ENCODE measurements around the gene KCNQ1. TPM values are rescaled to one million over a fixed set of nuclear protein-coding genes. Genes with fewer than 3 reads are reported as not detected.

Gene KCNQ1
- polyA plus RNA-seq, 1 of the 3 experiments (the other 2 are of a cell fraction), result 0.05 TPM

- H3K36me3 ChIP-seq (replicated peaks in 1 of 2; ENCODE audit: control insufficient read depth in 1 of 2, insufficient read depth in 2 of 2, low read length in 1 of 2), result no peaks in the 10 kb centered on the region
- TF ChIP-seq PBX3 (IDR thresholded peaks at IDR 0.05) (no peak), FOXJ3 (CRISPR knock-in tag; IDR thresholded peaks at IDR 0.05) (no peak), SMC3 (IDR thresholded peaks at IDR 0.05; ENCODE audit: low read depth, low read length) (no peak), FOSL2 (IDR thresholded peaks at IDR 0.05; ENCODE audit: borderline replicate concordance, low read depth) (no peak), MEF2A (IDR thresholded peaks at IDR 0.05; ENCODE audit: borderline replicate concordance, low read depth) (no peak), RAD21 (IDR thresholded peaks at IDR 0.05; ENCODE audit: low read length) (no peak), ELF1 (IDR thresholded peaks at IDR 0.05) (no peak), SIN3A (IDR thresholded peaks at IDR 0.05; ENCODE audit: borderline replicate concordance, low read depth, low read length) (no peak)
- no peaks in the 10 kb centered on the region for H3K27me3 ChIP-seq (ENCODE audit: insufficient read depth)
- peaks cover 0 to 25% of the 10 kb centered on the region in 2 experiments; a peak in 1 of 4 replicates for H3K4me1 ChIP-seq (ENCODE audit: control insufficient read depth in 1 of 2, insufficient read depth in 2 of 2, low read depth in 1 of 2, low read length in 1 of 2)
- H3K79me2 ChIP-seq (ENCODE audit: insufficient read depth), result no peaks in the 10 kb centered on the region
- H3K9me2 ChIP-seq, result no peaks in the 10 kb centered on the region
- H2AFZ ChIP-seq (ENCODE audit: low read depth), result no peak overlapping the region
- no peak overlapping the region for H3K9ac ChIP-seq
- no peaks in the 10 kb centered on the region for H4K20me1 ChIP-seq (ENCODE audit: insufficient read depth)
- CTCF ChIA-PET, result interaction anchor here (0.7 to 1.4 kb wide), 3 partner anchors 165 to 193 kb away, joined by 3 to 6 read pairs (median 3); no protein-coding TSS in a partner anchor
- no peak overlapping the region for H3K4me3 ChIP-seq (ENCODE audit: low read depth in 2 of 2, low read length in 1 of 2)
- DNase-seq, result no peak
- no peaks in the 10 kb centered on the region for H3K9me3 ChIP-seq
- H3K4me2 ChIP-seq, result no peak overlapping the region
- H3K27ac ChIP-seq (ENCODE audit: low read depth in 2 of 2, low read length in 1 of 2), result no peak overlapping the region
- no peaks in the 10 kb centered on the region for H3F3A ChIP-seq (replicated peaks; ENCODE audit: insufficient read depth)
- WGBS (ENCODE audit: low lambda C conversion rate), result 58% methylated on average over 16 of the region's 20 CpGs
- POLR2A ChIA-PET, result interaction anchor here (1.4 kb wide), 1 partner anchor 10 kb away, joined by 3 read pairs; no protein-coding TSS in a partner anchor
Observed at GRCh38 chr11:2724653-2725367, 280.0 kb downstream of the KCNQ1 start.

GRCh38 chr11:2725368-2726300 lies 280.8 kb downstream of the KCNQ1 start:
- Histone ChIP-seq H3K4me3 (ENCODE audit: low read depth in 2 of 2, low read length in 1 of 2) (no peak overlapping the region), H3K4me2 (no peak overlapping the region), H2AFZ (ENCODE audit: low read depth) (no peak overlapping the region), H3K9me2 (no peaks in the 10 kb centered on the region), H3F3A (replicated peaks; ENCODE audit: insufficient read depth) (no peaks in the 10 kb centered on the region), H3K9me3 (no peaks in the 10 kb centered on the region), H3K27me3 (ENCODE audit: insufficient read depth) (no peaks in the 10 kb centered on the region), H3K4me1 (ENCODE audit: control insufficient read depth in 1 of 2, insufficient read depth in 2 of 2, low read depth in 1 of 2, low read length in 1 of 2) (peaks cover 0 to 34% of the 10 kb centered on the region in 2 experiments; a peak in 1 of 4 replicates), H3K79me2 (ENCODE audit: insufficient read depth) (no peaks in the 10 kb centered on the region), H3K9ac (no peak overlapping the region), H3K36me3 (replicated peaks in 1 of 2; ENCODE audit: control insufficient read depth in 1 of 2, insufficient read depth in 2 of 2, low read length in 1 of 2) (no peaks in the 10 kb centered on the region), H3K27ac (ENCODE audit: low read depth in 2 of 2, low read length in 1 of 2) (no peak overlapping the region), H4K20me1 (ENCODE audit: insufficient read depth) (no peaks in the 10 kb centered on the region)
- ChIA-PET CTCF (interaction anchor here (0.7 to 3.4 kb wide), 5 partner anchors 8 to 193 kb away, joined by 3 to 10 read pairs (median 5); partner anchors contain the start of gene CDKN1C), POLR2A (interaction anchor here (1.4 kb wide), 1 partner anchor 11 kb away, joined by 3 read pairs; no protein-coding TSS in a partner anchor)
- DNase-seq, result no peak
- WGBS (ENCODE audit: low lambda C conversion rate), result 69% methylated on average over 6 of the region's 27 CpGs
- TF ChIP-seq REST (IDR thresholded peaks at IDR 0.05; ENCODE audit: low read depth, low read length) (no peak), RXRA (IDR thresholded peaks at IDR 0.05; ENCODE audit: borderline replicate concordance, low read depth) (no peak), RFX5 (IDR thresholded peaks at IDR 0.05; ENCODE audit: low read length) (no peak), FOXM1 (IDR thresholded peaks at IDR 0.05; ENCODE audit: low read depth) (no peak)

Measured in SK-N-SH (cell line).